PC-3 (cell line): ENCODE data around the gene BLTP2.

Source experiments
- EZH2phosphoT487 ChIP-seq: fragments of 300-600 bp; sonication (generic); IDR thresholded peaks from 2 replicates; pipeline ENCODE4 v1.6.1; 2018; ENCODE audit warnings: mild to moderate bottlenecking, antibody characterized with exemption, low read length, borderline replicate concordance
- TF ChIP-seq, protein P1 (sequence below): fragments of 300-600 bp; sonication (generic); conservative IDR thresholded peaks from 2 replicates; pipeline ENCODE4 v1.5.1; 2017; ENCODE audit warnings: antibody characterized with exemption, low read depth, mild to moderate bottlenecking, low read length

DNA sequence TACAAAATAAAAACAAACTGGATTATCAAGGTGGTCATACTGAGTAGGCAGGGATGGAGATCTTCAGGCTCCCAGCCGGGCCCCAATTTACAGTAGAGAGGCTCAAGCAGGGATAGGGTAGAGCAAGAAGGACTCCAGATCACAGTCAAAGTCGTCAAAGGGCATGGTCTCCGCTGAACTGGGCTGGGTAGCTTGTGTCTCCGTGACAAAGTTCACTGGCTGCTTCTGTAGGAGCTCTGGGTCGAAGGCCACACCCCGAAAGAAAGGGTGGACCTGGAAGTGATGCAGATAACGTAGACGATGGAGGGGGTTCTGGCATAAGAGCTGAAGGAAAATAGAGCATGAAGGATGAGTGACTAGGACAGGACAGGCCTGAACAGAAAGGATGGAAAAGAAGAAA lies 34.6 kb downstream of the BLTP2 start:
- TF ChIP-seq, protein P1, sequence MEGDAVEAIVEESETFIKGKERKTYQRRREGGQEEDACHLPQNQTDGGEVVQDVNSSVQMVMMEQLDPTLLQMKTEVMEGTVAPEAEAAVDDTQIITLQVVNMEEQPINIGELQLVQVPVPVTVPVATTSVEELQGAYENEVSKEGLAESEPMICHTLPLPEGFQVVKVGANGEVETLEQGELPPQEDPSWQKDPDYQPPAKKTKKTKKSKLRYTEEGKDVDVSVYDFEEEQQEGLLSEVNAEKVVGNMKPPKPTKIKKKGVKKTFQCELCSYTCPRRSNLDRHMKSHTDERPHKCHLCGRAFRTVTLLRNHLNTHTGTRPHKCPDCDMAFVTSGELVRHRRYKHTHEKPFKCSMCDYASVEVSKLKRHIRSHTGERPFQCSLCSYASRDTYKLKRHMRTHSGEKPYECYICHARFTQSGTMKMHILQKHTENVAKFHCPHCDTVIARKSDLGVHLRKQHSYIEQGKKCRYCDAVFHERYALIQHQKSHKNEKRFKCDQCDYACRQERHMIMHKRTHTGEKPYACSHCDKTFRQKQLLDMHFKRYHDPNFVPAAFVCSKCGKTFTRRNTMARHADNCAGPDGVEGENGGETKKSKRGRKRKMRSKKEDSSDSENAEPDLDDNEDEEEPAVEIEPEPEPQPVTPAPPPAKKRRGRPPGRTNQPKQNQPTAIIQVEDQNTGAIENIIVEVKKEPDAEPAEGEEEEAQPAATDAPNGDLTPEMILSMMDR, result no peak
- TF ChIP-seq EZH2phosphoT487, result no peak
